Activated T-cell treated with anti-CD3 and anti-CD28 coated beads for 4 hours (primary cell): Measurements from ENCODE around the gene DGKZ.

ENCODE experiments used
- DNase-seq: peaks from one replicate; pipeline ENCODE4 v3.0.0-alpha.2; 2020

The DGKZ gene

DNA sequence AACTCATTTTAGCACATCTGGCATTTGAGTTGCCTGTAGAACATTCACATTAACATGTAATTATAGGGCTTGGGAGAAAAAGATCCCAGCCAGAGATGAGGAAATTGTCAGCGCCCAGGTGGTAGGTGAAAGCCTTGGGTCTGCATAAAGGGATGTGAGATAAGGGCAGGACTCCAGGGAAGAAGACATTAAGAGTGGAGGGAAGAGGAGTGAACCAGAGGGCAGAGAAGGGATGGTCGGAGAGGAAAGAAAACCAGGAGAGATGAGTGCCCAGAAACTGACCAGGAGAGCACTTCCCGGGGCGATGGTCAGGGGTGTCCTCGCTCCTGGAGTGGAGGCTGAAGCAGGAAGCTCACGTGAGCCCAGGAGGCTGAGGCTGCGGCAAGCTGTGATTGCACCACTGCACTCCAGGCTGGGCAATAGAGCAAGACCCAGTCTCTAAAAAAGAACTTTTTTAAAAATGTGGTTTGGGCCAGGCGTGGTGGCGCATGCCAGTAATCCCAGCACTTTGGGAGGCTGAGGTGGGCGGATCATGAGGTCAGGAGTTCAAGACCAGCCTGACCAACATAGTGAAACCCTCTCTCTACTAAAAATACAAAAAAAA lies 20.3 kb upstream of the DGKZ start:
- DNase-seq, result no peak

DNA sequence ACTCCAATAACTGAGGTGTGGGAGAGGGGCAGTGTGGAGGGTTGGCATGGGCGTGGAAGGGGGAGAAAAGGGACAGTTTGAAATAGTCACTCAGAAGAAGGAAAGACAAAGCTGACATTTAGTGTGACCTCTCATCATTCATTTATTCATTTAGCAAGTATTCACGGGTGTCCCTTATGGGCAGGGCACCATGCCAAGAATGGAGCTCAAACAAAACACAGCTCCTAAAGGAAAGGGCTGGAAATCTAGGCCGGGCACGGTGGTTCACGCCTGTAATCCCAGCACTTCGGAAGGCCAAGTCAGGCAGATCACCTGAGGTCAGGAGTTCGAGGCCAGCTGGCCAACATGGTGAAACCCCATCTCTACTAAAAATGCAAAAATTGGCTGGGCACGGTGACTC lies 19.4 kb upstream of the DGKZ start:
- DNase-seq, result no peak

DNA sequence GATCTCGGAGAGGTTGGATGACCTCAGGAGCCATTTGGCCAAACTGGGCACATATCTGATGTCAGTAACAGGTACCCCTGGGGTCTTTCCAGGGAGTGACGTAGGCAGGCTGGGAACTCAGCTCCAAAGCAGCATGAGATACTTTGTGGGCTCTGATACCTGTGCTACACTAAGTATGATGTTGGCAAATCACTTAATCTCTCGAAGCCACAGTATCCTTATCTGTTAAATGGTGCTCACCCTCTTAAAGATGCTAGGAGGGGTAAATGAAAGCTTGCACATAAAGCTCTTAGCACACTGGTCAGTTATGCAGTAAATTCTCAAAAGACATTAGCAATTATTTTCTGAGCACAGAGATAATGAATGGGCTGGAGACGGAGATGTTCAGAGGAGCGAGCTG lies 17.1 kb upstream of the DGKZ start:
- no peak for DNase-seq

DNA sequence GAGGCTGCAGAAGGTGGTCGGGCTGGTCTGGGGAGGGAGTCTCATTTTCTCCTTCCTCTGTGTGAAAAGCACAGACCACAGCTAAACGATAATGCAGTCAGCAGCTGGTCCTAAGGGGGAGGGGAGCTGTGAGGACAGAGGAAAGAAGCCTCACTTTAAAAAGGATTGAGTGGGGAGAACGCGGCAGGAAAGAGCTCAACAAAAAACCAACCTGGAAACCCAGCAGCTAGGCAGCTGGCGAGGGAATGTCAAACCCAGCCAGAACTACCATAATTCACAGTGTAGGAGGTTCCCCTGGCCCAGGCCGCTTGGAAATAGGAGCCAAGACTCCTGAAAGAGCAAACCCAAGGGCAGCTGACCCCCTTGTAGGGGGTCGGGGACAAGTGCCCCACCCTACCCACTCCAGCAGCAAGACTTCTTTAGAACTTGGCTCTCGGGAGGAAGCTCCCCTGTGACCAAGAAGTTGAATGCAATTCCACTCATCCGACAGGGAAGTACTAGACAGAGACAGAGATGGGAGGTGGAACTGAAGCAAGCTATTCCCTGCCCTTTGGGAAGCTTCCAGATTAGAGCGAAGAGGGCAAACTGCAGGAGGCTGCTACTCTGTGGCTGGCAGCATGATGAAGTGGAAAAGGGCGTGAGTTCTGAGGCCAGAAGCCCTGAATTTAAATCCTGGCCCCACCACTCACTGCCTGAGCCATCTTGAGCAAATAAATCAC lies 16.5 kb upstream of the DGKZ start:
- no peak for DNase-seq

DNA sequence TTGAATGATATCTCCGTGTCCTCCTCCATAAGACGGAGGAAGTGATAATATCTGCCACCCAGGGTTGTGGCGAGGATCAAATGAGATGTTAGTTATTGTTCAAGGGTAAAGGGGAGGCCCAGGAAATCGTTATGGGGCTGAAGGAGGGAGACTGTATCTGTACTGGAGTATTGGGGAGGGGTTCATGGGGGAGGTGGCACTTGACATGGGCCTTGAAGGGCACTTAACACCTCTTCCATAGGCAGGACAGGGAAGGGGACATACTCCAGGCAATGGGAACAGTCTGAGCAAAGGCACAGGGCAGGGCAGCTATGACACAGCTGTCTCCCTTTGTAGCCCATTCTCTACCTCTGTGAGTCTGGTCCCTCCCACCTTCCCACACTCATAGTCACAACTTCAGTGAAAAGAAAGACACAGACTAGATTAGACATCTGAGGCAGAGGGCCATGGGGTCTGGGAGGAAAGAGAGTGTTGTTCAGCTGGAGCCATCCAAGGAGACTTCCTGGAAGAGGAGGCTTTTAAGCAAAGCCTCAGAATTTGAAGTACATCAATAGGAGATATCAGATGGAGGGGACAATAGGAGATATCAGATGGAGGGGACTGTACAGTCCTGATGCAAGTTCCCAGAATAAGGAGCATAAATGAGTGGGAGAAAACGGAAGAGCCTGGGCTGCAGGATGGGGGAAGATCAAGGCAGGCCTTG lies 15.8 kb upstream of the DGKZ start:
- peak; percentile 44 for DNase-seq

DNA sequence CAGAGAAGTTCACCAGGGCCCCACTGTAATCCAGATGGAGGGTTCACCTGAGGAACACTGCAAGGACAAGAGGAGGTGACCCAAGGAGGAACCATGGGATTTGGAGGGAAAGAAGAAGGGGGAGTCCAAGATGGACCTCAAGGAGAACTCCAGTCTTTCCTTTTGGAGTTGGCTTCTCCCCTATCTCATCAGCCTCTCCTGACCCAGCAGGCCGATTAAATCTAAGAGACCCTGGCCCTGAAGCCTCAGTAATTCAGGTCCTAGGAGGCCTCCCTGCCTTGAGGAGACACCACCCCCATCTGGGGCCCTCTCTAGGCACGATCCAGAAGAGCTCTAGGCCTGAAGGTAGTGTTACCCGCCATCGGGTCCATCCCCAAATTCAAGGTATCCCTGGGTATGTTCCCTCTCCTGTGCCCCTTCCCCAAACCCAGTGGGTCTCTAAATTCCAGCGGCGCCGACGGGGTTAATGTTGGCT lies 15.1 kb upstream of the DGKZ start:
- DNase-seq, result no peak

DNA sequence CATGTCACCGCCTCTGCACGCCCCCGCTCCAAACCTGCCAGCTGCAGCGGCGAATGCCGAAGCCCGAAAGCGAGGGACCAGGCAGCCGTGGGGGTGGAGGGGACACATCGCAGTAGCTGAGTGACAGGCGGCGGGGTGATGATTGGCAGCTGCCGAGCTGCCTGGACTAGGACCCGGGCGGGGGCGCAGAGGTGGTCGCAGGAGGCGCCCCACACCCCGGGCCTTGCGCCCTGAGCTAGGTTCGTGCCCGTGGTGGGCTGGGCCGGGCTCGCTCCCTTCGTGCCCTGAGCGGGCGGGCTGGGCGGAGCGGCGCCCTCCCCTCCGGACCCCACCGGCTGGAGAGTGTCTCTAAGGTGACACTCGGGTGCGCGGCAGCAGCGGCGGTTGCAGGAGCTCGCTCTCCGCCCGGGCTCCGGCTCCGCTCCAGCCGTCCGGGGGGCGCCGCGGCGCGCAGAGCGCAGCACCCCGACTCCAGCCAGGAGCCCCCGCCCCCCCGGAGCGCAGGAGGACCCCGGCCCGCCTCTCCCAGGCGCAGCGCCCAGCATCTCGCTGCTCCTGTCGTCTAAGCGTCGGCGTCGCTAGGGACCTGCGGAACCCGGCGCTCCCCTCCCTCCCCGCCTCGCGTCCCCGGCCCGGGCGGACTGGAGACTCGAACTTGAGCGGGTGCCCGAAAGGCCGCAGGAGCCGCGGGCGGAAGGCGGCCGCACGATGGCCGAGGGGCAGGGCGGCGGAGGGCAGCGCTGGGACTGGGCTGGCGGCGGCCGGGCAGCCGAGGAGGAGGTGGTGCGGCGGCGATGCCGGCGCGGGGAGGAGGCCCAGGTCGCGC lies 14.5 kb upstream of the DGKZ start:
- peak; percentile 70 for DNase-seq

DNA sequence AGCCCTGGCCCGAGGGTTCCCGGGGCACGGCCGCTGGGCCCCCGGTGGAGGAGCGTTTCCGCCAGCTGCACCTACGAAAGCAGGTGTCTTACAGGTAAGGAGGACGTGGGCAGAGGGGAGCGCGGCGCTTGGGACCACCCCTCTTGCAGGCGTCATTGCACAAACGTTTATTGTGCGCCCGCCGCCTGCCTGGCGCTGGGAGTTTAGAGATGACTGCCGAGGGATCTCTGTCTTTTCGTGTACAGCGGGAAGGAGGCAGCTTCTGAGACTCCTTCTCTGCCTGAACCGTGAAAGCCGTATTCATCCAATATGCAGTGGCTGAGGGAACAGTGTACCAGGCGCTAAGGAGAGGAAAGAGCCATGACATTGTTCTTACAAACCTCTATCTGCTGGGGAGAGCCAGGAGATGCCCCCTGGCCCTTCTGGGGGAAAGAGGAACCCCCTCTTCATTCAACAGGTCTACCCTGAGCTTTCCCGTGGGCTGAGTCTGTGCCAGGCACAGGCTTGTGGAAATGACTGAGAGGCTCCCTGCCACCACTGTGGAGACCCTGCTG lies 13.8 kb upstream of the DGKZ start:
- DNase-seq, result no peak

DNA sequence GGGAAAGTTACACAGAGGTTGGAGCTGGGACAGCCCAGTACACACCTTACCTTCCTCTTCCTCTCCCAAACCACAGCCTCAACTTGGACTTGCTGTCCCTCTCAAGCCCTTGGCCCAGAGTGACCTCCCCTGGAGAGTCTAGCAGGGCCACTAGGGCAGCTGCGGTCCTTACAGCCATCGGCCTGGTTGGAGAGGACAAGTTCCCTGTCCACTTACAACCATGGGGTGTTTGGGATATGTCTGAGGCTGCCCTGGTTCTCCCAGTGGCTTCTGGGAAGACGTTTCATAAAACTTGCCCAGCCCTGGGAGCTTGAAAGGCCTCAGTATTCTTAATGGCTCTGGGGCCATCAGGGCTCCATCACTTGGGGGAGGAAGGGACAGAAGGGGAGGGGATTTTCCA lies 13.1 kb upstream of the DGKZ start:
- no peak for DNase-seq

DNA sequence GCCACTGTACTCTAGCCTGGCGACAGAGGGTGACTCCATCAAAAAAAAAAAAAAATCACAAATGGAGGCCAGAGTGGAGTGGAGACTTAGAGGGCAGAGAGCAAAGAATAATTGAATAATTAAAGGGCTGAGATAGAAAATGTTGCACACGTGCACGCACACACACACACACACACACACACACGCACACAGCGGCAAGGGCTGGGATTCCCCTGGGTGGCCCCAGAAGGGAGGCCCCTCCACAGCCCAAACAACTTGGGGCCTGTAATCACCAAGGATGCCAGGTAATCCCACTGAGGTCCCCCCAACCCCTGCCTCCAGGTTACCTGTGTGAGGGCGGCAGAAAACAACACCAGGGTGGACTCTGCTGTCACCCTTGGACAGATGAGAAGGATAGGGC lies 12.0 kb upstream of the DGKZ start:
- DNase-seq, result no peak

DNA sequence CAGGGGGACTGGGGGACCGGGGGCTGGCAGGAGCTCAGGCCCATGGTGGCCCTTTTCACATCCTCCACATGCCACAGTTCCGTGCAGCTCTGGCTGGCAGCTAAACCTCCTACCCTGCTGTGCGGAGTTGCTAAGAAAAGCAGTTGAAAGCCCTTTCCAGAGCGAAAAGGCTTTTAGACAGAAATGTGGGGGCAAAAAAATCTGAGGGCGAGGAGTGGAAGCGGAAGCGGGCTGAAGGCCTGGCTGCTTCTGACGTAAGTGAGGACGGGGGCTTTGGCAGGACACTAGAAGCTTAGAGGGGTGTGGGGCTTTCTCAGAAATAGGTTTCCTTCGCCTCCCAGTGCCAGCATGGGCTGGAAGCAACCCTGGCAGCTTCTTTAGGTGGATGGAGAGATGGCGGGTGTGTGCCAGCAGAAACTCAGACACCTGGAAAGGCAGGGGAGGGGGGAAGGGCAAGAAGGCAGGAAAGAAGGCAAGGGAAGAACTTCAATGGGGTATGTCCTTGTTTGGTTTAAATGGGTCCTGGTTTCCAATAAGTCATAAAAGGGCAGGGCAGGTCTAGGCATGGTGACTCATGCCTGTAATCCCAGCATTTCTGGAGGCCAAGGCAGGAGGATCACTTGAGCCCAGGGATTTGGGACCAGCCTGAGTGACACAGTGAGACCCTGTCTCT lies 11.2 kb upstream of the DGKZ start:
- DNase-seq, result no peak

DNA sequence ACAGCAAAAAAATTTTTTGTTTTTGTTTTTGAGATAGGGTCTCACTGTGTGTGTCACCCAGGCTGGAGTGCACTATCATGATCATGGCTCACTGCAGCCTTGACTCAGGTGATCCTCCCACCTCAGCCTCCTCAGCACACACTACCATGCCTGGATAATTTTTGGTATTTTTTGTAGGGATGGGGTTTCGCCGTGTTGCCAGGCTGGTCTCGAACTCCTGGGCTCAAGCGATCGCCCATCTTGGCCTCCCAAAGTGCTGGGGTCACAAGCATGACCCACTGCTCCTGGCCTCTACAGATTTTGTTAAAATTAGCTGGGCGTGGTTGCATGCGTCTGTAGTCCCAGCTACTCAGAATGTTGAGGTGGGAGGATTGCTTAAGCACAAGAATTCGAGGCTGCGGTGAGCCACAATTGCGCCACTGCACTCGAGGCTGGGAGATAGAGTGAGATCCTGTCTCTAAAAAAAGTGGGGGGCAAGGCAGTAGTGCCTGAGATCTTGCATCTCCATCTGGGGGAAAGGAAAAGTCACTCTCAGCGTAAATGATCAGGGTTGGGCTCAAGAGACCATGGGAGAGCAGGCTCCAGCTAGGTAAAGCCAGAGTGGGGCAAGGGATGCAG lies 10.6 kb upstream of the DGKZ start:
- no peak for DNase-seq

DNA sequence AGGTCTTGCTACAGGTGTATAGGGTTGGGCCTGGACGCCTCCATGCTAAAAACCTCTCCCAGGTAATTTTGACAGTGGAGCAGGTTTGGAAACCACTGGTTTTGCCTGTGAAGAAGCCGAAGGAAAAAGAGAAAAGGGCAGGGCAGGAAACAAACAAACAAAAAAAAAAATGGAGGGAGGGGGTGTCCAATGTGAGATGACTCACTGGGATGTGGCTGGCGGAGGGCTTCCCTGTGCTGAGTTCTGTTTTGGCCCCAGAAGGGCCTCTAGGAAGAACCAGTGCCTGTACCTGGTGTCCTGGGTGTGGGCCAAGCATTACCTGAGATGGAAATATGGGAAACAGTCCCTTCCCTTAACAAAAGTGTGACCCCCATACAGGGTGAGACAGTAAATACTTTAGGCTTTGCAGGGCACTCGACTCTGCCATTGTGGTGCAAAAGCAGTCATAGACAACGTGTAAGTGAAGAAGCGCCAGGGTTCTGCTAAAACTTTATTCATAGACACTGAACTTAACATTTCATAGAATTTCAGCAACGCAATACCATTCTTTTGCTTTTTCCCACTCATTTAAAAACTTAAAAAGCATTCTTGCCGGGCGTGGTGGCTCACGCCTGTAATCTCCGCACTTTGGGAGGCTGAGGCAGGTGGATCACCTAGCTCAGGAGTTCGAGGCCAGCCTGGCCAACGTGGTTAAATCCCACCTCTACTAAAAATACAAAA lies 9.5 kb upstream of the DGKZ start:
- no peak for DNase-seq

DNA sequence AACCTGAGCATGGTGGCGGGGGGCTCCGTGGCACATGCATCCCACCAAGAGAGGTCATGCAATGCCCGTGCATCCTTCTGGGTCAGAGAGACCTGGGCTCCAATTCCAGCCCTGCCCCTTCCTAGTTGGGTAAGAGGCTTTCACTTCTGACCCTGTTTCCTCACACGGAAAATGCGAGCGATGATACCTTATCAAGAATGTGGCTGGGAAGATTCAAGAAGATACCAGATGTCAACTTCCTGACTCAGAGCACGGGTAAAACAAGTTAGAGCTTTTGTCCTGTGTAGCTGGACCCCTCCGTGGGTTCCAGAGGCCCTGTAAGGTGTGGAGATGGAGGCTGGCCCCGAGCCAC lies 8.7 kb upstream of the DGKZ start:
- no peak for DNase-seq

DNA sequence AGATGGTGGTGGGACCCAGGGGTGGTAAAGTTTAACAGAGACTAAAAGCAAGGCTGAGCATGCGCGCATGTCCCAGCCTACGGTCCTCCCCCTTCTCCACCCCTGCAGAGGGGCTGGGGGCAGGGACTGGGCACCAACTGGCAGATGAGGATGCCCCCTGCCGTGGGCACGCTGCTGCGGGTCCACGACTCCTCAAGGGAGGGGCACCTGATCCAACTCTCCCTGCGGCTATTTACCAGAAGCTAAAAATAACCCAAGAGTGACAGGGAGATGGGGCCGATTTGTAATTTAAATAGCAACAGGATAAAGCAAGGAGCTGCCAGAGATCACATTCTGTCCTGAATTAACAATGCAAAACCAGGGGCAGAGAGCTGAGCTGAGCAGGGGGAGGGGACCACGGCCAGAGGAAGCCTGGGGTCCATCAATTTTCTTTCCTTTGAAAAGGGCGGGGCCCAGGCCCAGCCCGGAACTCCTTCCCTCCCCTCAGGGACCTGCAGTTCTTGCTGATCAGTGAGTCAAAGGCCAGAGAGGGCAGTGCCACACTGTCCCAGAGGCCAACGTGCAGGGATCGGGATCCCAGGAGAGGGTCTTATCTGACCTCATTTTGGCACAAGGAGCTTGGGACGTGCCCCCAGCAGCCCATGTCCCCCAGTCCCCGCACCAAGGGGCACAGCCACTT lies 8.1 kb upstream of the DGKZ start:
- no peak for DNase-seq

DNA sequence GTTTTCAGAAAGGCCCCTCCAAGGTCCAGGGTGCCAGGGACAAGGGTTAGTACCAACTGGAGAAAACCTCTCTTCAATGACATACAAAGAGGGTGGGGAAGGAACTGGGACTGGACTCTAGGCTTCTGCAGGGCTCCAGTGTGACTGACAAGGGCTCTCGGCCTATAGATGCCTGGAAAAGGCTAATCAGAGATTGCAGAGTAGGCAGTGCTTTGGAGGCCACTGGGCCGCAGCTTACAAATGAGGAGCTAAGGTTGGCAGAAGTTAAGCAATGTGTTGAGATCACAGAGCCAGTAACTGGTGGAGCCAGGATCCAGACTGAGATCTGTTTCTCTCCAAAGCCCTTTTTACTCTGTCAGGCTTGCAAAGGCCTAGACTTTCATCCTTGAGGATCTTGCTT lies 7.4 kb upstream of the DGKZ start:
- DNase-seq, result no peak

DNA sequence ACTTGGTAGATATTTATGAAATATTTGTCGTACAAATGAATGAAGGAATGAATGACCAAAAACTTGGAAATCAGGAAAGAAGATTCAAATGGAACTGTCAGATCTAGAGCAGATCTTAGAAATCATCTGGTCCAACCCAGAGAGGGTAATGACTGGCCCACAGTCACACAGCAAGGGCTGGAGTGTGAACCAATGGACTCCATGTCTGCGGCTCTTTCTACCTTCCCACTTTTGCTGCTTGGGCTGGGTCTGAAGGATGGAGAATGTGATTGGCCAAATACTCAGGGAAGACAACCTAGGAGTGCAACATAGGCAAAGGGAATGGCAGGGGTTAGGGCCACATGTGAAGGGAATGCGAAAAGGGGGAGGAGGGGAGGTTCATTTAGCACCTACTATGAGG lies 5.8 kb upstream of the DGKZ start:
- DNase-seq, result no peak

DNA sequence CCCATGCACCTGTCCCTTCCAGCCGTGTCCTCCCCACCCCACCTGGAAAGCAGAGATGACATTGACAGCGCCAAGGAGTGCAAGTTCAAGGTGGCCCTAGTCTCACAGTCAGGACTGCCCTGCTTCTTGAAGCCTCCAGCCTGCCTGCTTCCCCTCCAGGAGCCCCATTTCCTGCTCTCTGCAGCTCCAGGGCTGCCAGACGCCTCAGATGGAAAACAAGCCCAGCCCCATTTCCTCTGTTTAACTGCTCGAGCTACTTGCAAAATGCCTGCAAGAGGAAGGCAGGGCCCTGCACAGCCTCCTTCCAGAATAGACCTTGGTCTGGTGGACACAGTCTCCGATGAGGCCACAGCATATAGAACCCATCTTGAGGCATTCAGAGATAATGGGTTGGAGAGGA lies 5.0 kb upstream of the DGKZ start:
- DNase-seq, result no peak

DNA sequence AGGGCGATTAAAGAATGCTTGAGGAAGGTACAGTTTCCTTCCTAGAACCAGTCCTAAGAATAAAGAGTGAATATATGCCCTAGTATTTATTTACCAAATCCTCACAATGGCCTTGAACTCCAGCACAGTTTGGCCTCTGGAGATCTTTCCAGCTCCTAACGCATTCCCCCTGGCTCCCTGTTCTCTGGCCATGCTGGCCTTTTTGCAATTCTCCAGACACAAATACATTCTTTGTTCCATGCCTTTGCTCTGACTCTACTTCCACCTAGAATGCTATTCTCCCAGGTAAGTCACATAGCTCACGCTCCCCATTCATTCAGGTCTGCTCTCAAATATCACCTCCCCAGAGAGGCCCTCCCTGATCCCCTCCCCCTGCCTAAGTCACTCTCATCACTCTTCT lies 3.7 kb upstream of the DGKZ start:
- DNase-seq, result no peak

DNA sequence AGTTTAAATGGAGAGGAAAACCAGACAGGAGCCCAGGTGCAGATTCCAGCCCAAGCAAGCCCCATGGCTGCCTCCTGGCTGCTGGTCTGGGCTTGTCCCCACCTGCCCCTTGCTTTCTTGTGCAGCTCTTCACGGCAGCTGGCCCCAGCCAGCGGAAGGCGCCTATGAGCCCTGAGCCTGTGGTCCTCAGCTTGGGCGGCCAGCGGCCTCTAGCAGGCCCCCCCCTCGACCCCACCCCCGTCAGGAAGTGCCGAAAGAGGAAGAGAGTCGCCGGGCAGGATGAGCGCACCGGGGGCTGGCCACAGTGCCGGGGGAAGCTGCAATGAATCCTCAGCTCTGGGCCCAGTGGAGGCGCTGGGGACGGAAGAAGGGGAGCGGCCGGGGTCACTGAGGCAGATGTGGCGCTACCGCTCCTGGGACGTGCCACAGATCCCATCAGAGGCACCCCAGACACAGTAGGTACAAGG lies 2.1 kb upstream of the DGKZ start:
- DNase-seq, result no peak
